Thoracic aorta (tissue), 2 donors: ENCODE measurements around the gene PARD3. TPM values are rescaled to one million over a fixed set of nuclear protein-coding genes. Genes with fewer than 3 reads are reported as not detected.

ENCODE experiments used
- ATAC-seq: fragments of 150-250 bp; one replicate; pipeline ENCODE4 v1.8.0; 2017; ENCODE audit warnings: low read depth; ENCODE audit not compliant: insufficient number of reproducible peaks, low FRiP score
- DNase-seq: peaks from one replicate; pipeline ENCODE4 v3.0.0-alpha.2; 2020; ENCODE audit warnings: low spot score
- H3K27ac ChIP-seq, 2 donors: fragments of 200-600 bp; sonication (generic); 1 replicate in 1 of 2; 2 replicates in 1 of 2; pipeline ENCODE4 v1.5.1; 2016; ENCODE audit warnings: mild to moderate bottlenecking in 2 of 2, moderate library complexity in 2 of 2
- H3K27me3 ChIP-seq: fragments of 200-600 bp; sonication (generic); replicated peaks from 2 replicates; pipeline ENCODE4 v1.6.0; 2016; ENCODE audit warnings: mild to moderate bottlenecking; ENCODE audit not compliant: insufficient read depth
- H3K36me3 ChIP-seq: fragments of 200-600 bp; sonication (generic); one replicate; pipeline ENCODE4 v1.5.1; 2016
- H3K4me1 ChIP-seq, 2 donors: fragments of 200-600 bp; sonication (generic); 1 replicate in 1 of 2; 2 replicates in 1 of 2; pipeline versions ENCODE4 v1.5.1 to v1.6.0; 2016; ENCODE audit warnings: low read depth in 2 of 2, mild to moderate bottlenecking in 1 of 2; ENCODE audit not compliant: control insufficient read depth in 1 of 2
- H3K4me3 ChIP-seq: fragments of 200-600 bp; sonication (generic); 2 replicates; pipeline ENCODE4 v1.5.1; 2016; ENCODE audit warnings: mild to moderate bottlenecking
- H3K9me3 ChIP-seq: fragments of 200-600 bp; sonication (generic); 2 replicates; pipeline ENCODE4 v1.5.1; 2016
- CTCF ChIP-seq: fragments of 200-600 bp; sonication (generic); IDR thresholded peaks from one replicate; pipeline ENCODE4 v1.5.1; 2019; ENCODE audit warnings: antibody characterized with exemption
- total RNA-seq, 2 donors: library from RNA; depleted of rRNA; stranded (reverse); fragments of >200 nt; gene quantifications; one replicate each; pipeline versions ENCODE4 v1.1.0 to v1.2.3, GENCODE V29; 2016

Gene PARD3
- total RNA-seq, 2 donors from 2014 or later, result 16.7 to 34.5 TPM

GRCh38 chr10:34094146-34094696 lies 720.9 kb downstream of the PARD3 start:
- peaks cover 5% of the 10 kb centered on the region for H3K9me3 ChIP-seq
- H3K27ac ChIP-seq, result no peak overlapping the region
- ATAC-seq, result no peak
- H3K4me1 ChIP-seq, result peaks cover 0 to 3% of the 10 kb centered on the region in 2 donors
- no peak for DNase-seq
- H3K4me3 ChIP-seq, result no peak overlapping the region
- no peak for TF ChIP-seq CTCF
- H3K27me3 ChIP-seq, result no peaks in the 10 kb centered on the region
- no peaks in the 10 kb centered on the region for H3K36me3 ChIP-seq

GRCh38 chr10:34092891-34093290 lies 722.2 kb downstream of the PARD3 start:
- no peaks in the 10 kb centered on the region for H3K4me1 ChIP-seq
- no peaks in the 10 kb centered on the region for H3K36me3 ChIP-seq
- no peak overlapping the region for H3K27ac ChIP-seq
- DNase-seq, result no peak
- H3K9me3 ChIP-seq, result peaks cover 5% of the 10 kb centered on the region
- ATAC-seq, result no peak
- no peak overlapping the region for H3K4me3 ChIP-seq
- H3K27me3 ChIP-seq, result no peaks in the 10 kb centered on the region
- no peak for TF ChIP-seq CTCF

GRCh38 chr10:34091635-34092195 lies 723.4 kb downstream of the PARD3 start:
- H3K9me3 ChIP-seq, result peaks cover 5% of the 10 kb centered on the region
- H3K4me3 ChIP-seq, result no peak overlapping the region
- no peak for TF ChIP-seq CTCF
- H3K4me1 ChIP-seq, result no peaks in the 10 kb centered on the region
- no peak for DNase-seq
- no peak for ATAC-seq
- no peaks in the 10 kb centered on the region for H3K27me3 ChIP-seq
- H3K27ac ChIP-seq, result no peak overlapping the region
- no peaks in the 10 kb centered on the region for H3K36me3 ChIP-seq

GRCh38 chr10:34089253-34089652 lies 725.8 kb downstream of the PARD3 start:
- H3K36me3 ChIP-seq, result no peaks in the 10 kb centered on the region
- H3K9me3 ChIP-seq, result no peaks in the 10 kb centered on the region
- no peak overlapping the region for H3K4me3 ChIP-seq
- H3K27me3 ChIP-seq, result no peaks in the 10 kb centered on the region
- TF ChIP-seq CTCF, result no peak
- DNase-seq, result no peak
- no peak overlapping the region for H3K27ac ChIP-seq
- ATAC-seq, result no peak
- H3K4me1 ChIP-seq, result no peaks in the 10 kb centered on the region

GRCh38 chr10:34088208-34088794 lies 726.8 kb downstream of the PARD3 start:
- H3K4me1 ChIP-seq, result no peaks in the 10 kb centered on the region
- H3K27me3 ChIP-seq, result no peaks in the 10 kb centered on the region
- no peak for TF ChIP-seq CTCF
- H3K9me3 ChIP-seq, result peaks cover 4% of the 10 kb centered on the region
- no peak overlapping the region for H3K4me3 ChIP-seq
- ATAC-seq (no peak), DNase-seq (no peak)
- no peak overlapping the region for H3K27ac ChIP-seq
- no peaks in the 10 kb centered on the region for H3K36me3 ChIP-seq
